Mesenteric fat pad (tissue), 1 donor: ENCODE data around the gene TMED3. TPM values are rescaled to one million over a fixed set of nuclear protein-coding genes. Genes with fewer than 3 reads are reported as not detected.

ENCODE experiments used
- total RNA-seq: library from RNA; stranded (reverse); fragmentation: NEBNext Ultra II Directional; extraction: Animal tissue kit (Norgen Biotek cat#: 25700); gene quantifications from one replicate; pipeline ENCODE4 v1.2.1, GENCODE V29; 2021
- donor health status: DM: yes; HTN: yes; CAD: no.

Gene TMED3
- total RNA-seq, 1 donor from 2014 or later = 27.8 TPM

Other genes with a start within 250 kb of the TMED3 start
- gene RASGRF1, start 220.3 kb upstream of the TMED3 start, total RNA-seq = not detected
- gene ANKRD34C, start 28.4 kb upstream of the TMED3 start, total RNA-seq = not detected
- 0.45 TPM for gene MINAR1, start 121.2 kb downstream of the TMED3 start, total RNA-seq